Epidermal melanocyte (primary cell): ENCODE measurements around the gene CEP20.
A peak's percentile ranks its signal among the peaks of the same experiment; 100 is the strongest.

Experiments
- DNase-seq: peaks from one replicate; pipeline ENCODE4 v3.0.0; 2011; ENCODE audit warnings: low spot score; ENCODE audit not compliant: insufficient read length

CEP20 gene

GRCh38 chr16:15898654-15899053 is 10.3 kb upstream of the CEP20 start:
- no peak for DNase-seq

GRCh38 chr16:15897834-15898254 is 9.4 kb upstream of the CEP20 start:
- DNase-seq, result no peak

GRCh38 chr16:15897121-15897780 is 8.8 kb upstream of the CEP20 start:
- DNase-seq, result no peak

GRCh38 chr16:15894571-15895374 is 6.4 kb upstream of the CEP20 start:
- DNase-seq, result no peak

GRCh38 chr16:15891508-15891907 is 3.1 kb upstream of the CEP20 start:
- DNase-seq, result no peak

- no peak for DNase-seq
These were observed 1.1 kb downstream of the CEP20 start for GRCh38 chr16:15887283-15887682.

- DNase-seq, result no peak
These were observed 2.3 kb downstream of the CEP20 start for GRCh38 chr16:15886078-15886477.

GRCh38 chr16:15885560-15886001 is 2.8 kb downstream of the CEP20 start:
- DNase-seq, result no peak

GRCh38 chr16:15882563-15882962 is 5.8 kb downstream of the CEP20 start:
- no peak for DNase-seq

- DNase-seq, result no peak
These were observed 6.5 kb downstream of the CEP20 start for GRCh38 chr16:15881794-15882379.

- DNase-seq, result no peak
These were observed 7.7 kb downstream of the CEP20 start for GRCh38 chr16:15880434-15881308.

- DNase-seq, result peak; percentile 67
These were observed 9.1 kb downstream of the CEP20 start for GRCh38 chr16:15879255-15879811.

- no peak for DNase-seq
These were observed 11.9 kb downstream of the CEP20 start for GRCh38 chr16:15876503-15876902.

GRCh38 chr16:15874745-15875314 is 13.6 kb downstream of the CEP20 start:
- peak; percentile 57 for DNase-seq

- no peak for DNase-seq
These were observed 14.7 kb downstream of the CEP20 start for GRCh38 chr16:15873737-15874136.

GRCh38 chr16:15873301-15873700 is 15.1 kb downstream of the CEP20 start:
- DNase-seq, result no peak

- no peak for DNase-seq
These were observed 18.4 kb downstream of the CEP20 start for GRCh38 chr16:15870011-15870410.

- no peak for DNase-seq
These were observed 22.0 kb downstream of the CEP20 start for GRCh38 chr16:15866451-15866850.

GRCh38 chr16:15865742-15866141 is 22.7 kb downstream of the CEP20 start:
- DNase-seq, result no peak

GRCh38 chr16:15864939-15865338 is 23.5 kb downstream of the CEP20 start:
- DNase-seq, result no peak

- no peak for DNase-seq
These were observed 26.4 kb downstream of the CEP20 start for GRCh38 chr16:15861996-15862395.
